Measurements from ENCODE around the gene RNF222.

GRCh38 chr17:8371786-8372185 is 25.8 kb downstream of the RNF222 start:
- TF ChIP-seq CTCF (IDR thresholded peaks at IDR 0.05), result no peak
- no peak for TF ChIP-seq POLR2A (IDR thresholded peaks at IDR 0.05)
